Fibroblast of pulmonary artery (primary cell): ENCODE data around the gene MAFB.

Source experiments
- DNase-seq: peaks from one replicate; pipeline ENCODE4 v3.0.0-alpha.2; 2010; ENCODE audit warnings: low read depth
- H3K4me3 ChIP-seq: replicated peaks from 2 replicates; pipeline ENCODE4 v1.5.1; 2011; ENCODE audit warnings: low read depth, mild to moderate bottlenecking, control low read depth, low read length, moderate library complexity
- CTCF ChIP-seq: IDR thresholded peaks from 2 replicates; pipeline ENCODE4 v1.5.1; 2011; ENCODE audit warnings: mild to moderate bottlenecking, control low read depth, low read length, inconsistent platforms; ENCODE audit errors: missing control alignments

Gene MAFB

DNA sequence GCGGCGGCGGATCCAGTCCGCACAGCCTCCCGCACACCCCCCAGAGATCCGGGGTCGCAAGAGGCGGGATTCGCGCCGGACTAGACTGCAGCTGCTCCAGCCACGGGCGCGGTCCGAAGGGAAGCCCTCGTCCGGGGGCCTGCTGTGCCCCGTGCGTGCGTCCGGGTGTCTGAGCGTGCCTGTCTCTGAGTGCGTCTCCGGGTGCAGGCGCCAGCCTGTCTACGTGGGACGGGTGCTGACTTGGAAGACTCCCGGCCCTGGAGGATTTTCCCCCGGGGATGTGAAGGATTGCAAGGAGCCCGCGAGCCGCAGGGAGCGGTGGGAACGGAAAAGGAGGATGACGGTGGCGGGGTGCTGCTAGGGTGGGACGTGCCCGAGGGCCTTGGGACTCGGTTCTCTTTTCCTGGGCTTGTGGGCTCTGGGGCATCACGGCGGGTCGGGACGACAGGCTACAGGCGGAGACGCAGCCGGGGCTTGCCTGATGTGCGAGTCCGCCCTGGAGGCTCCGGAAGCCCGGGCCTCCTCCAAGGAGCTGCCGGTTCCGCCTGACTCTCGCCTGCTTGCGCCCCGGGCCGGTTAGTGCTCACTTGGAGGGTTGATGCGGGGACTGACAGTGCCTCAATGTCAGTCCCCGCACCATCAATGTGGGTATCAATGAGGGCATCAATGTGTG is 5.7 kb downstream of the MAFB start:
- peak overlapping the region; percentile 12 for H3K4me3 ChIP-seq

GRCh38 chr20:40682104-40682981 is 6.7 kb downstream of the MAFB start:
- H3K4me3 ChIP-seq, result no peak overlapping the region
- no peak for TF ChIP-seq CTCF
- peak; percentile 37 for DNase-seq

More for the DNA sequence above, 5.7 kb downstream of the MAFB start:
- TF ChIP-seq CTCF, result no peak
- peak; percentile 41 for DNase-seq

- DNase-seq, result no peak
- TF ChIP-seq CTCF, result no peak
- no peak overlapping the region for H3K4me3 ChIP-seq
Measured at GRCh38 chr20:40681684-40682083, 7.4 kb downstream of the MAFB start.

DNA sequence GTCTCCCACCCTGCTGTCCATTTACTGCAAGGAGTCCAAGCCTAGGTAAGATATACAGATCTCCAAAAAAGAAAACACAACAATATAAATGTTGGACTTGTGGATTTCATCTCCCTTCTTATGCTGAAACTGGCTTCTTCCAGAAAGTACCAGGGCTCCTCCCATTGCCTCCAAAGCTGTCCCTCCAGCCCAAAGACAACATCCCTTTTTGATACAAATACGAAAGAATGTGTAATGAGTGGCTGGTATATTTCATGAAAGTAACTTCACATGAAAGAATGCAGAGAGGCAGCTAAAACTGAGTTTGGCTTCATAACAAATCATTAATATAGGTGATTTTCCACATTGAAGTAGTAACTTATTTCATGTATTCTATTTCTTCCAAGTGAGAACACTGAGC is 7.9 kb downstream of the MAFB start:
- TF ChIP-seq CTCF, result no peak
- no peak overlapping the region for H3K4me3 ChIP-seq
- no peak for DNase-seq

- no peak overlapping the region for H3K4me3 ChIP-seq
- no peak for TF ChIP-seq CTCF
- DNase-seq, result no peak
Measured at GRCh38 chr20:40680161-40680959, 8.7 kb downstream of the MAFB start.

- no peak overlapping the region for H3K4me3 ChIP-seq
- DNase-seq, result no peak
- TF ChIP-seq CTCF, result no peak
Measured at GRCh38 chr20:40679184-40679583, 9.9 kb downstream of the MAFB start.
